Activated effector memory CD4-positive, alpha-beta T cell treated with Interleukin-2 at 50 U/mL for 16 hours (primary cell): Measurements from ENCODE around the gene CENPVL1.
A peak's percentile ranks its signal among the peaks of the same experiment; 100 is the strongest.
"Not testable (repeated sequence)": the region's sequence is repeated elsewhere in the genome, so short reads cannot be mapped to it uniquely, and the experiment has no call there.

Experiments used
- DNase-seq: peaks from one replicate; pipeline ENCODE4 v3.0.0-alpha.2; 2020

Gene CENPVL1

DNA sequence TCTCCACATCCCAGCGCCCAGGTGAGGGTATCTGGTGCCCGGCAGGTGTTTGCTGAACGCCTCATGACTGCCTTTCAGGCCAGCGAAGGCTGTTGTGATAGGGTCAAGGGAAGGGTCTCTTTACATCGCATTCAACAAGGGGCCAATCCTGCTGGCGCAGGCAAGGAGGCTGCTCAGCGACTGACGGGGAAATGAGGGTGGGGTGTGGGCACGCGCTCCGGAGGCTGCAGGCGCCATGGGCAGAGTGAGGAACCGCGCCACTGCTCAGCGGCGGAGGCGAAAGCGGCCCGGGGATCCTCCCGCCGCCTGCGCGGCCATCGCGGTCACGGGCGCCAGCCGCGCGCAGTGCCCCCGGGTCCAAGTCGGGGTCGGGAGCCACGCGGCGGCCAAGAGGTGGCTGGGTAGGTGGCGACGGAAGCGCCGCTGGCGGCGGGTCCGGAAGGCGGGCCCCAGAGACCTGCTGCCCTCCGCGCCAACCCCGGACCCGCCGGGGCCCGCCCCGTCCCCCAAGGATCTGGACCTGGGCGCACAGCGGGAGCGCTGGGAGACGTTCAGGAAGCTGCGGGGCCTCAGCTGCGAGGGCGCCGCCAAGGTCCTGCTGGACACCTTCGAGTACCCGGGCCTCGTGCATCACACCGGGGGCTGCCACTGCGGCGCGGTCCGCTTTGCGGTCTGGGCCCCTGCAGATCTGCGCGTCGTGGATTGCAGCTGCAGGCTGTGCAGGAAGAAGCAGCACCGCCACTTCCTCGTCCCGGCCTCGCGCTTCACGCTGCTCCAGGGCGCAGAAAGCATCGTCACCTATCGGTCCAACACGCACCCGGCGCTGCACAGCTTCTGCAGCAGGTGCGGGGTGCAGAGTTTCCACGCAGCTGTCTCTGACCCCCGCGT is at the start of gene CENPVL1:
CENPVL1 (plus strand) TSS at position 236 of the 888 bp plus-strand sequence; CDS start at position 236, 0 bp downstream.
- DNase-seq, result not testable (repeated sequence)

GRCh38 chrX:51665981-51666380 is 44.3 kb upstream of the CENPVL1 start:
- DNase-seq, result no peak

DNA sequence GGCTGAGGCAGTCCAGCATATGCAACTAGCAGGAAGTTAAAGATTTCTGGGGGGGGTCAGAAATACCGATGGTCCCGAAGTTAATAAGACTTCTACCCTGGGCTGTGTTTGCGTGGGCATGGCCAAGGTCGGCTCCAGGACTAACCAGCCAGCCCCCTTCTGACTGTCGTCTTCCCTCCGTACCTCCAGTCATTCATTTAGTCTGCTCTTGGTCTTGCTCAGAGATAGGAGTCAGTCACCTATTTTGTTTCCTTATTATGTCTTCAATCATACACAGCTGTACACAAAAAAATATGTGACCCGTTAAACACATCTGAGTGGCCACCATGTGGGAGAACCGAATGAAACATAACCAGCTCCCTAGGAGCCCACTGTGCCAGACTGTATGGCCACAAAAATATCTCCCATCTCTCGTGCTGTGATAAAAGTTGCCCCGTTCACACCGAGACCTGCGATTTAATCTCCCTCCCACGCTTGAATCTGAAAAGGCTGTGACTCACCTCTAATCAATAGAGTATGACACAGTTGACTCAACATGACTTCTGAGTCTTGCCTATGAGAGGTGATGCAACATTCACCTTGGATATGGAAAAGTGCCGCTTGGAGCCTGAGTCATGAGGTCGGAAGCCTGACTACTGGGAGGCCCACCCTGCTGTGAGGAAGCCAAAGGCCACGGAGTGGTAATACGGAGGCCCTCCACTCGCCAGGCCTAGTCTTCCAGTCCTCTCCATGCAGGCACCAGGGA is 30.5 kb upstream of the CENPVL1 start:
- not testable (repeated sequence) for DNase-seq

DNA sequence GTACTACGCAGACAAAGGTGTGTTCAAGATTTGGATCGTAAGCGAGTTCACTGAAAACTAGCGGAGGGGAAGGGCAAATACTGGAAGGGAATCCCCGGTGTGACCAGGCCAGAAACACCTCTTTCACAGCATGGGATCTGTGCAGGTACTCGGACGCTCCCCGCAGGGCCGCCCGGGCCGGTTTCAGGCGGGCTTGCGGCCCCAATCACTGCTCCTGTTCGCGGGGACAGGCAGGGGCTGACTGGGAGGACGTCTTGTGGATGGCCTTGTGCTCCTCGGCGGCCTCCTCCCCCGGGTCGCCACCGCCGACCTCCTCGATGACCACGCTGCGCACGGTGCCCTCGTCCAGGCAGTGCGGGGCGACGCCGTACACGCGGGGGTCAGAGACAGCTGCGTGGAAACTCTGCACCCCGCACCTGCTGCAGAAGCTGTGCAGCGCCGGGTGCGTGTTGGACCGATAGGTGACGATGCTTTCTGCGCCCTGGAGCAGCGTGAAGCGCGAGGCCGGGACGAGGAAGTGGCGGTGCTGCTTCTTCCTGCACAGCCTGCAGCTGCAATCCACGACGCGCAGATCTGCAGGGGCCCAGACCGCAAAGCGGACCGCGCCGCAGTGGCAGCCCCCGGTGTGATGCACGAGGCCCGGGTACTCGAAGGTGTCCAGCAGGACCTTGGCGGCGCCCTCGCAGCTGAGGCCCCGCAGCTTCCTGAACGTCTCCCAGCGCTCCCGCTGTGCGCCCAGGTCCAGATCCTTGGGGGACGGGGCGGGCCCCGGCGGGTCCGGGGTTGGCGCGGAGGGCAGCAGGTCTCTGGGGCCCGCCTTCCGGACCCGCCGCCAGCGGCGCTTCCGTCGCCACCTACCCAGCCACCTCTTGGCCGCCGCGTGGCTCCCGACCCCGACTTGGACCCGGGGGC is 28.2 kb upstream of the CENPVL1 start:
- not testable (repeated sequence) for DNase-seq

DNA sequence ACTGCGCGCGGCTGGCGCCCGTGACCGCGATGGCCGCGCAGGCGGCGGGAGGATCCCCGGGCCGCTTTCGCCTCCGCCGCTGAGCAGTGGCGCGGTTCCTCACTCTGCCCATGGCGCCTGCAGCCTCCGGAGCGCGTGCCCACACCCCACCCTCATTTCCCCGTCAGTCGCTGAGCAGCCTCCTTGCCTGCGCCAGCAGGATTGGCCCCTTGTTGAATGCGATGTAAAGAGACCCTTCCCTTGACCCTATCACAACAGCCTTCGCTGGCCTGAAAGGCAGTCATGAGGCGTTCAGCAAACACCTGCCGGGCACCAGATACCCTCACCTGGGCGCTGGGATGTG is 27.6 kb upstream of the CENPVL1 start, which contains the start of gene CENPVL2:
CENPVL2 (minus strand) TSS at position 112 of the 343 bp plus-strand sequence; CDS start at position 112, 0 bp downstream.
- not testable (repeated sequence) for DNase-seq

GRCh38 chrX:51694254-51694653 is 16.1 kb upstream of the CENPVL1 start:
- DNase-seq, result no peak

- DNase-seq, result no peak
Observed at GRCh38 chrX:51697397-51697796, 12.9 kb upstream of the CENPVL1 start.

DNA sequence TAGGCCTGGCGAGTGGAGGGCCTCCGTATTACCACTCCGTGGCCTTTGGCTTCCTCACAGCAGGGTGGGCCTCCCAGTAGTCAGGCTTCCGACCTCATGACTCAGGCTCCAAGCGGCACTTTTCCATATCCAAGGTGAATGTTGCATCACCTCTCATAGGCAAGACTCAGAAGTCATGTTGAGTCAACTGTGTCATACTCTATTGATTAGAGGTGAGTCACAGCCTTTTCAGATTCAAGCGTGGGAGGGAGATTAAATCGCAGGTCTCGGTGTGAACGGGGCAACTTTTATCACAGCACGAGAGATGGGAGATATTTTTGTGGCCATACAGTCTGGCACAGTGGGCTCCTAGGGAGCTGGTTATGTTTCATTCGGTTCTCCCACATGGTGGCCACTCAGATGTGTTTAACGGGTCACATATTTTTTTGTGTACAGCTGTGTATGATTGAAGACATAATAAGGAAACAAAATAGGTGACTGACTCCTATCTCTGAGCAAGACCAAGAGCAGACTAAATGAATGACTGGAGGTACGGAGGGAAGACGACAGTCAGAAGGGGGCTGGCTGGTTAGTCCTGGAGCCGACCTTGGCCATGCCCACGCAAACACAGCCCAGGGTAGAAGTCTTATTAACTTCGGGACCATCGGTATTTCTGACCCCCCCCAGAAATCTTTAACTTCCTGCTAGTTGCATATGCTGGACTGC is 2.8 kb downstream of the CENPVL1 start:
- DNase-seq, result not testable (repeated sequence)

- no peak for DNase-seq
Observed at GRCh38 chrX:51728202-51728601, 17.9 kb downstream of the CENPVL1 start.

GRCh38 chrX:51737091-51737490 is 26.8 kb downstream of the CENPVL1 start:
- DNase-seq, result no peak

- DNase-seq, result no peak
Observed at GRCh38 chrX:51742586-51742985, 32.3 kb downstream of the CENPVL1 start.

GRCh38 chrX:51743179-51743957 is 33.1 kb downstream of the CENPVL1 start, which contains the start of gene GSPT2:
Gene GSPT2, plus strand, starts transcription at chrX:51743442. Its CDS starts 185 bp downstream, at chrX:51743627.
- peak; percentile 37 for DNase-seq

- no peak for DNase-seq
Observed at GRCh38 chrX:51747671-51748070, 37.4 kb downstream of the CENPVL1 start.

DNA sequence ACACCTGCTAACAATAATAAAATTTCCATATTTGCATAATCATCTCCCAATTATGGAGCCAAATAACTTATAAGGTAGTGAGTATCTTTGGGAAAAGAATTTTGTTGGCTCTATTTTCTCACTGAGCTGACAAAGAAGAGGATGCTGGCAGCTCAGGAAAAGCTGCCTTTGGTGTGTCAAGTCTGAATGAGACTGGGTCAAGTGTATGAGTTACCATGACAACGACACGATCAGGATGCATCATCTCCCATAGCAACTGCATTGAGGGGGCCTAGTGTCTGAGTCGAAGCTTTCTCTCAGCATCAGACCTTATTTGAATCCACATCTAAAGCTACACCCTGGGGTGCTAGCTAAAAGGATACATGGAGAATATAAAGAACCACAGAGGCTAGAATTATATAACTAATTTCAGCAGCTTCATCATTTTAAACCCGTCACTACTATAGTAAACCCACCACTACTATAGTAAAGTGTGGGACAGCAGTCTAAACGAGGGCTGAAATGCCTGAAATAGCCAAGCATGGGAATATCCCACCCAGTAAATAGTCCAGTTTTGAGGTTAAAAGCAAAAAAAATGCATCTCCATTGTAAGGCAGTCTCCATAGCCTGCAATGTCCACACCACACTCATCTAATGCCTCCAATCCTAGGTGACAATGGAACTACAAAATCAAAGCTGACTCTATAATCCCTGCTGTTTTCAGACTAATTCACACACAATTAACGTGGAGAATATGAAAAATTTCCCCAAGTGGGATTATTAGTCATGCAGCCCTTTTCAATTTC is 48.9 kb downstream of the CENPVL1 start:
- DNase-seq, result no peak

DNA sequence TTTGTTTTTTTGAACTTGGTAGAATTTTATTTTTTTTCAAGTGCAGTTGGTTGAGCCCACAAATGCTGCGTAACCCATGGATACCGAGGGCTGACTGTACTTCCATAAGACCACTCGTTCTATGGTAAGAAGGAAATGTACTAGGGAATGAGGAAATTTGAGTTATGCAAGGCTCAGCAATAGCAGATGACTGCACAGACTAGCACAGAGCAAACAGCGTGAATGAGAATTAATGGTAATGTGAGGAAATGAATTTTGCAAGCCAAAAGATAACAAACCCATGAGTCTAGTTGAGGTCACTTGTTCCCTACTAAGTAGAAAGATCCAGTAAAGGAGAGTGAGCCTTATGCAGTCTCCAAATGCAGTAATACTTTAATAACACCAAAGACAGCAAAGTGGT is 50.3 kb downstream of the CENPVL1 start:
- DNase-seq, result no peak
